Body of pancreas (tissue), 4 donors: Measurements from ENCODE around the gene XRN2. TPM values are rescaled to one million over a fixed set of nuclear protein-coding genes. Genes with fewer than 3 reads are reported as not detected.

Experiments
- ATAC-seq: fragments of 150-250 bp; one replicate; pipeline ENCODE4 v1.9.1; 2016
- DNase-seq, 4 donors: peaks; one replicate each; pipeline ENCODE4 v3.0.0-alpha.2; 2019
- H3K27ac ChIP-seq, 4 donors: fragments of 200-600 bp; sonication (generic); 1 replicate in 3 of 4; 2 replicates in 1 of 4; pipeline versions ENCODE4 v1.5.1 to v1.6.1; 2016 to 2019; ENCODE audit warnings: mild to moderate bottlenecking in 1 of 4, mixed read lengths in 1 of 4, moderate library complexity in 1 of 4
- H3K27me3 ChIP-seq, 2 donors: fragments of 200-600 bp; sonication (generic); one replicate each; pipeline ENCODE4 v1.6.0; 2016; ENCODE audit warnings: mild to moderate bottlenecking in 1 of 2
- H3K36me3 ChIP-seq, 2 donors: fragments of 200-600 bp; sonication (generic); replicated peaks in 1 of 2; 2 replicates each; pipeline ENCODE4 v1.5.1; 2016; ENCODE audit warnings: low read depth in 2 of 2; ENCODE audit not compliant: insufficient read depth in 1 of 2
- H3K4me1 ChIP-seq: fragments of 200-600 bp; sonication (generic); one replicate; pipeline ENCODE4 v1.6.0; 2016
- H3K4me3 ChIP-seq, 2 donors: fragments of 200-600 bp; sonication (generic); 1 replicate in 1 of 2; 2 replicates in 1 of 2; pipeline ENCODE4 v1.5.1; 2016 to 2019
- H3K9me3 ChIP-seq, 3 donors: fragments of 200-600 bp; sonication (generic); 1 replicate in 2 of 3; 2 replicates in 1 of 3; pipeline ENCODE4 v1.5.1; 2016
- CTCF ChIP-seq, 7 experiments: fragments of 450-650 bp in 4 of 7; fragments of 200-600 bp in 3 of 7; sonication (generic) in 3 of 7; IDR thresholded peaks; one replicate each; pipeline ENCODE4 v1.5.1; 2016 to 2019; ENCODE audit warnings: antibody characterized with exemption in 7 of 7
- POLR2A ChIP-seq, 3 donors: fragments of 450-650 bp; IDR thresholded peaks; one replicate each; pipeline ENCODE4 v1.6.1; 2016; ENCODE audit warnings: antibody characterized with exemption in 3 of 3, mild to moderate bottlenecking in 2 of 3
- WGBS, 2 donors: methylation state at CpG; one replicate each; pipeline ENCODE4 v1.1.5; 2017; 5-methylcytosine and 5-hydroxymethylcytosine counted together
- intact Hi-C: fragments of 100-400 bp; cut with DNase I; formaldehyde crosslinking; loops from one replicate; pipeline ENCODE4 v1.15.1; 2023
- total RNA-seq, 2 donors: library from RNA; depleted of rRNA; stranded (reverse); fragments of >200 nt; gene quantifications; one replicate each; pipeline ENCODE4 v1.1.0, GENCODE V29; 2016

Gene XRN2
- total RNA-seq, 2 donors from 2014 or later, result 26.0 to 32.9 TPM

DNA sequence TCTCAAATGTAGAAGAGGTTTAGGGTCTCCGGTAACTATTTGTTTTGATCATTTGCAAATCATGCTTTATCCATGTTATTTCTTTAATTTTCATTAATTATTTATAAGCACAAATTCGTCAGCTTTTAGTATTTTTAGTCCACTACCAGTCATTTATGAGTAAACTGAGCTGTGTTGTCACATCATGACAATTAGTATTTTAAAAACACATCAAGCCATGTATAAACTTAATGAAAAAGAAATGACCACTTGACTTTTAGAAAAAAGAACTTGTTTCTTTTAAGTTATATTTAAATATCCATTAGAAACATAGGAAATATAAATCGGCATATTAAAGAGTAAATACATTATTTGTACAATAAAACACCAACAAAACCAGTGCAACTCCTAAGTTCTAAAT is 91.4 kb downstream of the XRN2 start:
- no peak overlapping the region for H3K27ac ChIP-seq
- ATAC-seq (no peak), DNase-seq (no peak)
- TF ChIP-seq POLR2A (IDR thresholded peaks at IDR 0.05) (no peak), CTCF (IDR thresholded peaks at IDR 0.05) (no peak)
- H3K9me3 ChIP-seq, result no peaks in the 10 kb centered on the region
- peaks cover 0 to 48% of the 10 kb centered on the region in 2 donors for H3K27me3 ChIP-seq
- H3K4me1 ChIP-seq, result peaks cover 20% of the 10 kb centered on the region
- peaks cover 0 to under 1% of the 10 kb centered on the region in 2 donors for H3K36me3 ChIP-seq
- intact Hi-C loops, result no loop called here
- H3K4me3 ChIP-seq, result no peak overlapping the region
- 20 to 26% methylated on average over 3 of the region's 3 CpGs for WGBS, 2 donors

DNA sequence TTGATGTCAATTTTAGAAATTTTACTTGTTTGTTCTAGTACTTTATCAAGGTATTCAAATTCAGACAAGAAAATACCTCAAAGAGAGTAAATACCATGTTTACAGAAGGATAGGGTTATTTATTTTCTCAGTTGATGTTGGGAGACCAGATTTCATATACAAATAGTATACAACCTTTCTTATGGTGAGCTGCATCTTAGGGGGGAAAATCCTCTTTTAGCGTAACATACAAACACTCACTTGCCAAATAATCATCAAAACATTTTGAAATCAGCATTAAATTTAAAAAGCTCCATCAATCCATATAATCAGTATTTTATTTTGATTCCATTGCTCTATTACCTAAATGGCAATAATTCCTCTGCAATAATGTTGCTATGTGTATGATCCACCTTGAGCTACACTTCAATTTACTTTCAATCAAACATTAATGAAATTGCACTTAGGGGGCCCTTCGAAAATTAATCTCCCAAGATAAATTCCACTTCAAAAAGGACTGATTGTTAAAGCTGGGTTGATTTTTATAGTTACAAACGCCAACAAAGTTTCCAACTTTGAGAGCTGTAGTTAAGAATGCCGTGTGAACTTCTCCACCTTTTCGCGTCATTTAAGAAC is 92.0 kb downstream of the XRN2 start:
- intact Hi-C loops, result no loop called here
- no peak for TF ChIP-seq POLR2A (IDR thresholded peaks at IDR 0.05)
- TF ChIP-seq CTCF (IDR thresholded peaks at IDR 0.05), result no peak
- Histone ChIP-seq H3K9me3 (no peaks in the 10 kb centered on the region), H3K4me1 (peaks cover 20% of the 10 kb centered on the region), H3K27me3 (peaks cover 0 to 48% of the 10 kb centered on the region in 2 donors), H3K36me3 (no peaks in the 10 kb centered on the region), H3K27ac (no peak overlapping the region), H3K4me3 (no peak overlapping the region)
- no peak for DNase-seq
- 17 to 24% methylated on average over 6 of the region's 6 CpGs for WGBS, 2 donors
- ATAC-seq, result no peak

GRCh38 chr20:21395666-21396598 is 92.8 kb downstream of the XRN2 start:
- TF ChIP-seq POLR2A (IDR thresholded peaks at IDR 0.05) (no peak), CTCF (IDR thresholded peaks at IDR 0.05) (no peak)
- no peak for ATAC-seq
- Histone ChIP-seq H3K27me3 (peaks cover 0 to 48% of the 10 kb centered on the region in 2 donors), H3K36me3 (no peaks in the 10 kb centered on the region), H3K4me1 (peaks cover 20% of the 10 kb centered on the region), H3K9me3 (no peaks in the 10 kb centered on the region), H3K4me3 (no peak overlapping the region), H3K27ac (no peak overlapping the region)
- intact Hi-C loops, result no loop called here
- DNase-seq, result peak in 2 of 4 donors; percentile 8 to 13
- WGBS, 2 donors, result 6 to 13% methylated on average over 16 to 102 of the region's 103 CpGs

- H3K27ac ChIP-seq, result no peak overlapping the region
- intact Hi-C loops, result no loop called here
- peak in 1 of 4 donors; percentile 22 for DNase-seq
- no peak overlapping the region for H3K4me3 ChIP-seq
- no peak for TF ChIP-seq CTCF (IDR thresholded peaks at IDR 0.05)
- TF ChIP-seq POLR2A (IDR thresholded peaks at IDR 0.05), result no peak
- H3K27me3 ChIP-seq, result peaks cover 0 to 40% of the 10 kb centered on the region in 2 donors
- ATAC-seq, result no peak
- WGBS, 2 donors, result 4% methylated on average over 65 of the region's 116 CpGs; no CpG with 5 or more reads in 1 of the 2 donors
- H3K9me3 ChIP-seq, result no peaks in the 10 kb centered on the region
- no peaks in the 10 kb centered on the region for H3K36me3 ChIP-seq
- peaks cover 20% of the 10 kb centered on the region for H3K4me1 ChIP-seq
Observed at GRCh38 chr20:21396599-21397340, 93.6 kb downstream of the XRN2 start.
